GM18861 (cell line): ENCODE results near the gene PRUNE2.
A peak's percentile ranks its signal among the peaks of the same experiment; 100 is the strongest.

ENCODE experiments used
- ATAC-seq: cut with Tn5 transposase; IDR thresholded peaks from one replicate; pipeline ENCODE4 v1.9.1; 2021; ENCODE audit not compliant: unreplicated experiment

The PRUNE2 gene

GRCh38 chr9:76585487-76586389 lies 320.2 kb downstream of the PRUNE2 start:
- no peak for ATAC-seq

GRCh38 chr9:76583256-76583655 lies 322.7 kb downstream of the PRUNE2 start:
- ATAC-seq = no peak

GRCh38 chr9:76581731-76582130 lies 324.2 kb downstream of the PRUNE2 start:
- ATAC-seq = no peak

- no peak for ATAC-seq
Observed at GRCh38 chr9:76580820-76581219, 325.1 kb downstream of the PRUNE2 start.

GRCh38 chr9:76580188-76580587 lies 325.7 kb downstream of the PRUNE2 start:
- ATAC-seq = no peak

GRCh38 chr9:76576344-76576743 lies 329.6 kb downstream of the PRUNE2 start:
- peak; percentile 87 for ATAC-seq

GRCh38 chr9:76575761-76576160 lies 330.2 kb downstream of the PRUNE2 start:
- no peak for ATAC-seq

- no peak for ATAC-seq
Observed at GRCh38 chr9:76573905-76574760, 331.8 kb downstream of the PRUNE2 start.

GRCh38 chr9:76573408-76573807 lies 332.5 kb downstream of the PRUNE2 start:
- ATAC-seq = no peak

- no peak for ATAC-seq
Observed at GRCh38 chr9:76572151-76572550, 333.8 kb downstream of the PRUNE2 start.

GRCh38 chr9:76571743-76572146 lies 334.2 kb downstream of the PRUNE2 start:
- ATAC-seq = no peak

GRCh38 chr9:76571288-76571687 lies 334.6 kb downstream of the PRUNE2 start:
- peak; percentile 88 for ATAC-seq

- no peak for ATAC-seq
Observed at GRCh38 chr9:76570826-76571225, 335.1 kb downstream of the PRUNE2 start.

- no peak for ATAC-seq
Observed at GRCh38 chr9:76567086-76567485, 338.8 kb downstream of the PRUNE2 start.

GRCh38 chr9:76564297-76564696 lies 341.6 kb downstream of the PRUNE2 start:
- no peak for ATAC-seq

- peak; percentile 76 for ATAC-seq
Observed at GRCh38 chr9:76562511-76562911, 343.4 kb downstream of the PRUNE2 start.

GRCh38 chr9:76561900-76562299 lies 344.0 kb downstream of the PRUNE2 start:
- no peak for ATAC-seq
